ENCODE data around the gene DENND5A. TPM values are rescaled to one million over a fixed set of nuclear protein-coding genes. Genes with fewer than 3 reads are reported as not detected.
"Not testable (repeated sequence)": the region's sequence is repeated elsewhere in the genome, so short reads cannot be mapped to it uniquely, and the experiment has no call there.

The DENND5A gene
- total RNA-seq, 2 donors from 2014 or later = 22.1 to 31.3 TPM

GRCh38 chr11:9211322-9211721 lies 53.8 kb downstream of the DENND5A start:
- no peak for DNase-seq
- Histone ChIP-seq H3K9me3 (no peaks in the 10 kb centered on the region), H3K36me3 (replicated peaks in 1 of 2; ENCODE audit: insufficient read depth in 1 of 2, low read depth in 2 of 2) (no peaks in the 10 kb centered on the region), H3K27me3 (no peaks in the 10 kb centered on the region), H3K4me1 (no peaks in the 10 kb centered on the region), H3K27ac (no peak overlapping the region), H3K4me3 (no peak overlapping the region)
- intact Hi-C loops (cut with DNase I) = no loop called here
- WGBS, 2 donors = 93 to 100% methylated on average over 3 of the region's 3 CpGs
- ATAC-seq = no peak
- TF ChIP-seq POLR2A (IDR thresholded peaks at IDR 0.05) = no peak
- TF ChIP-seq, protein P1, sequence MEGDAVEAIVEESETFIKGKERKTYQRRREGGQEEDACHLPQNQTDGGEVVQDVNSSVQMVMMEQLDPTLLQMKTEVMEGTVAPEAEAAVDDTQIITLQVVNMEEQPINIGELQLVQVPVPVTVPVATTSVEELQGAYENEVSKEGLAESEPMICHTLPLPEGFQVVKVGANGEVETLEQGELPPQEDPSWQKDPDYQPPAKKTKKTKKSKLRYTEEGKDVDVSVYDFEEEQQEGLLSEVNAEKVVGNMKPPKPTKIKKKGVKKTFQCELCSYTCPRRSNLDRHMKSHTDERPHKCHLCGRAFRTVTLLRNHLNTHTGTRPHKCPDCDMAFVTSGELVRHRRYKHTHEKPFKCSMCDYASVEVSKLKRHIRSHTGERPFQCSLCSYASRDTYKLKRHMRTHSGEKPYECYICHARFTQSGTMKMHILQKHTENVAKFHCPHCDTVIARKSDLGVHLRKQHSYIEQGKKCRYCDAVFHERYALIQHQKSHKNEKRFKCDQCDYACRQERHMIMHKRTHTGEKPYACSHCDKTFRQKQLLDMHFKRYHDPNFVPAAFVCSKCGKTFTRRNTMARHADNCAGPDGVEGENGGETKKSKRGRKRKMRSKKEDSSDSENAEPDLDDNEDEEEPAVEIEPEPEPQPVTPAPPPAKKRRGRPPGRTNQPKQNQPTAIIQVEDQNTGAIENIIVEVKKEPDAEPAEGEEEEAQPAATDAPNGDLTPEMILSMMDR (IDR thresholded peaks at IDR 0.05) = no peak

- H3K4me3 ChIP-seq = no peak overlapping the region
- DNase-seq = no peak
- ATAC-seq = no peak
- no peaks in the 10 kb centered on the region for H3K4me1 ChIP-seq
- intact Hi-C loops (cut with DNase I) = no loop called here
- no peak overlapping the region for H3K27ac ChIP-seq
- no peak for TF ChIP-seq POLR2A (IDR thresholded peaks at IDR 0.05)
- TF ChIP-seq, protein P1 (IDR thresholded peaks at IDR 0.05) = no peak
- no peaks in the 10 kb centered on the region for H3K9me3 ChIP-seq
- 94 to 95% methylated on average over 1 of the region's 1 CpG for WGBS, 2 donors
- H3K36me3 ChIP-seq (replicated peaks in 1 of 2; ENCODE audit: insufficient read depth in 1 of 2, low read depth in 2 of 2) = no peaks in the 10 kb centered on the region
- H3K27me3 ChIP-seq = no peaks in the 10 kb centered on the region
These were observed 54.2 kb downstream of the DENND5A start for GRCh38 chr11:9210922-9211320.

DNA sequence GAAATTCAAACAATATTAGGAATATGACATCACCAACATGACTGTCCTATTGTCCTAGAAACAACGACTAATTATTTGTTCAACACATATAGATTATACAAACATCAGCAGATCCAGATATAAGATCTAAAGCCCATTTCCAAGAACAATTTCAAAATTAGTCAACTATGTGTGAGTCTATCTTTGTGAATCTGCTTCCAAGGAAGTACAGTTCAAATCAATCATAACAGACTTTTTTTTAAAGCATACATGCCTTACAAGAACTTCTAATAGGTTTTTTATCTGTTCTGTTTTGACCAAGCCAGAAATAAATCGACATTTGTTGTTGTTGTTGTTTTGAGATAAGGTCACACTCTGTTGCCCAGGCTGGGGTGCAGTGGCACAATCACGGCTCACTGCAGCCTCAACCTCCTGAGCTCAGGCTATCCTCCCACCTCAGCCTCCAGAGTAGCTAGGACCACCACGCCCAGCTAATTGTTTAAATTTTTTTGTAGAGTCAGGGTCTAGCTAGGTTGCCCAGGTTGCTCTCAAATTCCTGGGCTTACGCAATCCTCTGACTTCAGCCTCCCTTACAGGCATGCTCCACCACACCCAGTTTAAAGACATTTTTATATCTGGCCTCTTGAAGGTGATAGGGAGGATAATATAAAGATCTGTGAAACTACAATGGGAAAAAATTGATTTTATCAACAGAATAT lies 54.8 kb downstream of the DENND5A start:
- no peak for ATAC-seq

DNA sequence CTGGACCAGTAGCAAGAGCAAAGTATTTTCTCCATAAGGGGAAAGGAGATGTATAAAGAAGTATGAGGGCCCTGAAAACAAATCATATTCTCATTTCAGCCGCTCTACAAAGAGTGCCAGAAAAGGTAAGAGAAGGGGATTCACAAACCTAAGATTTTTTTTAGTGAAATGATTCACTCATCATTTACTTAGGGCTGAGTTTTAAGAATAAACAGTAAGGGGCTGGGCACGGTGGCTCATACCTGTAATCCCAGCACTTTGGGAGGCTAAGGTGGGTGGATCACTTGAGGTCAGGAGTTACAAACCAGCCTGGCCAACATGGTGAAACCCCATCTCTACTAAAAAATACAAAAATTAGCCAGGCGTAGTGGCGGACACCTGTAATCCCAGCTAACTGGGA lies 55.5 kb downstream of the DENND5A start:
- 93 to 99% methylated on average over 4 of the region's 4 CpGs for WGBS, 2 donors
- ATAC-seq; H3K27me3 ChIP-seq; H3K4me3 ChIP-seq; H3K36me3 ChIP-seq (replicated peaks in 1 of 2; ENCODE audit: insufficient read depth in 1 of 2, low read depth in 2 of 2); H3K9me3 ChIP-seq; intact Hi-C loops (cut with DNase I); DNase-seq; H3K4me1 ChIP-seq; H3K27ac ChIP-seq: not testable (repeated sequence)

More for the DNA sequence above, 54.8 kb downstream of the DENND5A start:
- H3K4me1 ChIP-seq = no peaks in the 10 kb centered on the region
- H3K9me3 ChIP-seq = no peaks in the 10 kb centered on the region
- WGBS, 2 donors = 67 to 68% methylated on average over 5 of the region's 5 CpGs
- no peak overlapping the region for H3K4me3 ChIP-seq
- intact Hi-C loops (cut with DNase I) = no loop called here
- no peaks in the 10 kb centered on the region for H3K36me3 ChIP-seq (replicated peaks in 1 of 2; ENCODE audit: insufficient read depth in 1 of 2, low read depth in 2 of 2)
- TF ChIP-seq, protein P1 (IDR thresholded peaks at IDR 0.05) = no peak
- no peak for TF ChIP-seq POLR2A (IDR thresholded peaks at IDR 0.05)
- no peak for DNase-seq
- H3K27ac ChIP-seq = no peak overlapping the region
- no peaks in the 10 kb centered on the region for H3K27me3 ChIP-seq

DNA sequence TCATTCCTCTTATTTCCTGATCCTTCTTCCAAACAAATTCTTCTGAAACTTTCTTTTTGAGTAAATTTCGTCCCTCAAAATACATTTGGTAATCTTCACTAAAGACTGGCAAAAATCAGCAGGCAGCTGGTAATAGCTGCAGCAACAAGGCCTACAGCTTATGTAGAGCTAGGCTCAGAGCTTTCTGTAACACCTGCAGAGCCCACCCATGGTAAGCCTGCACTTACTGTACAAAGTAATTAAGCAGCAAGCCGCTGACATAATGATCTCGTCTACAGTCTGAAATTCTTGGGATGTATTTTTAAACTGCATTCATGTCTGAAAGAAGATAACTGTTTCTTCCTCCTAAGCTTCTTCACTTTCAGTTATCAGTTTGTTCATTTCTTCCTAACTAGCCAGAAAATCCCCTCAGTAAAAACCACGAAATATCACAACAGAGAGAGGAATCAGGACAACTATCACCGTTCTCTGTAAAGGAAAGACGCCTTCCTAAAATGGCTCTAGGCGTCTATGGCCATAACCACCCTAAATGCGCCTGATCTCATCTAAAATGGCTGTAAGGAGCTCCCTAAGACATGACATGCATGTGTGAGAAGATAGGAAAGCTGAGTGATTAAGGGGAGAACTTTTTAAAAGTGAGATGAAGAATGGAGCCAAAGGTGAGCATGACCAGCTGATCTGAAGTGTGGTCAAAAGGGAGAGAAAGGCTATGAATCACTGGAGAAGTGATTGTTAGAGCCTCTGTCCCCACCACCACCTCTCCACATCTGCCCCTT lies 56.2 kb downstream of the DENND5A start:
- TF ChIP-seq, protein P1 (IDR thresholded peaks at IDR 0.05) = no peak
- TF ChIP-seq POLR2A (IDR thresholded peaks at IDR 0.05) = no peak
- intact Hi-C loops (cut with DNase I) = no loop called here
- WGBS, 2 donors = 78 to 81% methylated on average over 8 of the region's 8 CpGs
- ATAC-seq = no peak
- Histone ChIP-seq H3K27me3 (no peaks in the 10 kb centered on the region), H3K4me3 (no peak overlapping the region), H3K4me1 (no peaks in the 10 kb centered on the region), H3K27ac (no peak overlapping the region), H3K9me3 (no peaks in the 10 kb centered on the region), H3K36me3 (replicated peaks in 1 of 2; ENCODE audit: insufficient read depth in 1 of 2, low read depth in 2 of 2) (peaks cover 0 to 4% of the 10 kb centered on the region in 2 donors)
- DNase-seq = no peak

Data from body of pancreas (tissue), 4 donors.